Stromal cell of bone marrow (primary cell): ENCODE measurements around the gene KRTAP9-7.
A peak's percentile ranks its signal among the peaks of the same experiment; 100 is the strongest.

ENCODE experiments used
- DNase-seq: peaks from one replicate; pipeline ENCODE4 v3.0.0-alpha.2; 2012; ENCODE audit warnings: low read depth

Gene KRTAP9-7

DNA sequence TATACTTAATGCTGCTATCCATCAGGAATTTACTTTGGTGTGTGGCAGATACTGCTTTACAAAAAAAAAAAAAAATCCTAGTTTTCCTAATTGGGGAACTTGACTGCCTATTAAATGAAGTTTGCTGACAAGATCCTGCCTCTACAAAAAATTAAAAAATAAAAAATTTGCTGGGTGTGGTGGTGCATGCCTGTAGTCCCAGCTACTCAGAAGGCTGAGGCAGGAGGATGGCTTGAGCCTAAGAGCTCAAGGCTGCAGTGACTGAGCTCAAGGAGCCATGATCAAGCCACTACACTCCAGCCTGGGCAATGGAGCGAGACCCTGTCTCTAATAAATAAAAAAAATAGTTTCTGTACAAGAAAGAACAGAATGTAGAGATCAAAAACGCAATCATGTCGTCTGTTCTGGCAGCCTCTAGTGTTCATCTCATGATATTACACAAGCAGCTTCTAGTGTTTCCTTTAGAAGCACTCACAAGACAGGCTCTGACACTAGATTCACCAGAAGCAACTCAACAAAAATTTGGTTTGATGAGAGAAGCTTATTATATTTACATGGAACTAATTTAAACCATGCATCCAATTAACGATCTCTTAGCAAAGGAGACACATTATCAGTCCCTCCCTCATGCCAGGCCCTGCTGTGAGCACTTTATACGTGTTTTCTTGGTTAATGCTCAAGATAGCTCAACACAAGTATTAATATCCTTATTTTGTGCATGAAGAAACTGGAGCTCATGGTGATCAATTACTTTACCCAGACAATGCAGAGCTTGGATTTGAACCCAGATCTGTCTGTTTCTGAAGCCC is 46.8 kb downstream of the KRTAP9-7 start:
- peak; percentile 53 for DNase-seq

DNA sequence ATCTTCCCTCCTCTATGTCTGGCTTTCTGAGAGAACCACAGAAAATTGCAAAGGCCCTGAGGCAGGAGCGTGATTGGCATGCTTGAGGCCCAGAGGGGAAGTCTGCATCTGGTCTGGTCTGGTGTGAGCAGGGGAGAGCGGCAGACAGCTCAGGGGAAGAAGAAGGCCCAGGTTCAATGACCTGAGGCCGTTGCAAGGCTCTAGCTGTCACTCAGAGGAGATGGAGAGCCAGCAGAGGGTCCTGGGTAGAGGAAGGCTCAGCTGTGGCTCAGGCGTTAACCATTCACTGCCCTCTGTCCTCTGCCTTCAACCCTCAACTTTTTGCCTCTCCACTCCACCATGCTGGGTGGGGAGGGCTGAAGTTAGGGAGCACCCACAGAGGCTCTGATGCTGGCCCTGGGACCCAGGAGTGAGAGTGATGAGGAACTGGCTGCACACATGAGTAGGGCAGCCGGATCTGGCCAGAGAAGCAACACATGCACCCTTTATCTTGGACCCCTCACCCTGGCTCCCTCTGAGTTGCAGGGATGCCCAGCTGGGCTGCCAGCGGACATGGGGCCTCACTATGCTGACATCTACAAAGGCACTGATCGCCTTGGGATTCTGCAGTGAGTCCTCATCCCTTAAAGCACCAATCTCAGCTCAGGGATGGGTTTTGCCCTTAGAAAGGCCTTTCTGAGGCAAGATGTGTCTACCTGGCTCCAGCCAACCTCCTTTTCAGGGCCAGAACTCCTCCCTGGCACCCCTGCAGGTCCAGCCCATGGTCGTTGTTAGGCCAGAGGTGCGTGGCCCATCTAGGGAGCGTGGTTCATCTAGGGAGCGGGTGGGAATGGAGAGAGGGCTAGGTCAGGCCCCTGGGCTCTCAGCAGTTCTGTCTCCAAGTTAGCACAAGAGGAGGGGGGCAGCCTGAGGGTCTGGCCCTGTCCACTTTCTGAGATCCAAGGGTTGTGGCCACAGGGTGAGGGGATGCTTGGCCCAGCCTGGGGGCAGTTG is 47.7 kb downstream of the KRTAP9-7 start:
- no peak for DNase-seq

DNA sequence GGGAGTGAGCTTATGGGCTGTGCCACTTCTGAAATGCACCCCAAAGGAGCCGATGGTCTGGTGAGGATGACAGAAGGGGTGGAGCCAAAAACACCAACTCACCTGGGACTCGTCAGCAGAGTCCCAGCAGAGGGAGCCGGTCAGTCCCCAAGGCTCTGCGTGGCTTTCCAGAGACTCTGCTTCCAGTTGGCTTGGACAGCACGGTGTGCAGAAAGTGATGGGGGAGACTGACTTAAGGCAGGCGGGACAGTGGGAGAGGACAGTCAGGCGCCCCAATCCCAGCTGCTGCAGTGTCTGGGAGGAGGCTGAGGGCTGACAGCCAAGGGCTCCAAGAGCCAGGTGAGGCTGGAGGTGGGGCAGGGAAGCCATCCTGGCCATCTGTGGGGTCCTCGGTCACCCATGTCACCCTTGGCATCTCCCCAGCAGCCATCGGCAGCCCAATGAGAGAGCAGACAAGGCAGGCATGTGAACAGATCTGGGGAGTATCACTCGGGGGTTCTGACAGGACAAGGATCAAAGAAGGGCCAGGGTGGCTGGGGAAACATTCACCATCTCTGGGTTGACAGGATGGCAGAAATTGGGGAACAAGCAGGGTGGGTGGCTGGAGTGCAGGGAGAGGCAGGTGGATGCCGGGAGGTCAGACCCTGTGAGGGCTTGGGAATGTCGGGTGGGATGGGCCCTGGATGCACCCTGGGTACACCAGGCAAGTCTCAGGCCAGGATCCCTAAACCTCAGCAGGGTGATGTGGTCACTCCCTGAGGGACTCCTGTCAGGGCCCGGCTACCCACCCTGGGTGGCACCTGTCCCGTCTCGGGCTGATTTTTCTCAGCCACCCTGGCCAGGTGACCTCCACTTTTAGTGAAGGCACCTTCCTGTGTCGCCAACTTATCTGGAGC is 48.9 kb downstream of the KRTAP9-7 start:
- DNase-seq = no peak

DNA sequence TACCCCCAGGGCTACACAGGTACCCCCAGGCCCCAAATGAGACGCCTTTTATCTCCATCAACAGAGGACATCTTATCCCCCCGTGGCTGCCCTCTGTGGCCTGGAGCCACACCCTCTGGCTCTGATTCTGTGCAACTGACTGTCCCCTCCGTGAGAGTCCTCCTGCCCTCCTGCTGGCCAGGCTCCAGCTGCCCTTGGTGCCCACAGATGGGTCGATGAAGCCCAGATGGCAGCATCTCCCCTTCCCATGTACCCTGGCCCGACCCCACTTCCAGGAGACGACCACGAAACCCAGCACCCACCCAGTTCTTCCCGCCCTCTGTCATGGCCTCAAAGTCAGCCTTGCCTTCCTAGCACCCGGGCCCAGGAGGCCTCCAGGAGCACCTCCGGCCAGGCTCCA is 49.6 kb downstream of the KRTAP9-7 start:
- DNase-seq = no peak

DNA sequence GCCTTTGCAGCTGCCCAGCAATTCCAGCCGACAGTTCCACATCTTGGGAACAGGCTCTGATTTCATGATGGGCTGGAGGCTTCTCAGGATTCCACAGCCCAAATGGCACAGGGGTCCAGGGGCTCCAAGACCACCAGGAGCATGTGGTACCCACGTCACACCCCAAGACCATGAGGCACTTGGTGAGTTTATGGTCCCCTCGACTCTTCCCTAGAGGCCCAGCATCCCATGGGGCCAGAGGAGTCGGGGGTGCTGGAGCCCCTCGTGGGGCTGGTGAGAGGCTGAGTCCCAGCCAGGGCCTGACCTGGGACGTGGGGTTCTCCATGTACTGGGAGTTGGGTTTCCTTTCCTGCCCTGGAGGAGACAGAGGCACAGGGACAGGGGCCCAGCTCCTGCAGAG is 50.1 kb downstream of the KRTAP9-7 start:
- DNase-seq = no peak
